H1 (cell line): ENCODE measurements around the gene NARS2. TPM values are rescaled to one million over a fixed set of nuclear protein-coding genes. Genes with fewer than 3 reads are reported as not detected.

Experiments used
- CTCF ChIA-PET: fragments of 300-600 bp; sonication (Branson Sonifier 250); formaldehyde crosslinking; loops from one replicate; lab custom pipeline; 2021; ENCODE audit not compliant: partially characterized antibody; lab: Charles Lee
- POLR2A ChIA-PET: fragments of 300-600 bp; sonication (Branson Sonifier 250); formaldehyde crosslinking; loops from one replicate; lab custom pipeline; 2021; ENCODE audit warnings: inconsistent platforms; ENCODE audit not compliant: partially characterized antibody; lab: Charles Lee
- DNase-seq, 2 experiments: peaks; one replicate each; pipeline versions ENCODE4 v3.0.0 to v3.0.0-alpha.2; 2010 to 2022; ENCODE audit warnings: low spot score in 2 of 2, low read depth in 1 of 2, mixed read lengths in 1 of 2
- FAIRE-seq: peaks from 2 replicates; lab custom pipeline; 2011; peaks lifted over from hg19 to GRCh38; lab: Jason Lieb, UNC
- H2AFZ ChIP-seq: 2 replicates; pipeline ENCODE4 v1.8.1; 2012; ENCODE audit warnings: low read length, inconsistent platforms
- H2AK5ac ChIP-seq: 2 replicates; pipeline ENCODE4 v1.6.1; 2013; ENCODE audit warnings: low read depth, low read length
- H2BK120ac ChIP-seq: replicated peaks from 2 replicates; pipeline ENCODE3; 2013; ENCODE audit warnings: low read depth, low read length, inconsistent platforms
- H2BK12ac ChIP-seq: 2 replicates; pipeline ENCODE4 v1.6.1; 2013; ENCODE audit warnings: low read depth, low read length
- H2BK15ac ChIP-seq: 2 replicates; pipeline ENCODE4 v1.6.1; 2013; ENCODE audit warnings: low read length
- H2BK20ac ChIP-seq: 2 replicates; pipeline ENCODE4 v1.6.1; 2013; ENCODE audit warnings: low read length
- H2BK5ac ChIP-seq: 2 replicates; pipeline ENCODE4 v1.6.1; 2013; ENCODE audit warnings: low read depth, low read length
- H3K14ac ChIP-seq: 2 replicates; pipeline ENCODE4 v1.6.1; 2013; ENCODE audit warnings: inconsistent platforms; ENCODE audit not compliant: insufficient read length
- H3K18ac ChIP-seq: 2 replicates; pipeline ENCODE4 v1.6.1; 2013; ENCODE audit warnings: low read length; ENCODE audit errors: extremely low read depth
- H3K23ac ChIP-seq: 2 replicates; pipeline ENCODE4 v1.6.1; 2013; ENCODE audit warnings: inconsistent platforms; ENCODE audit not compliant: insufficient read length
- H3K23me2 ChIP-seq: 2 replicates; pipeline ENCODE4 v1.6.1; 2013; ENCODE audit warnings: low read depth, low read length
- H3K27ac ChIP-seq: 2 replicates; pipeline ENCODE4 v1.6.1; 2011; ENCODE audit warnings: low read depth, low read length, inconsistent platforms
- H3K27me3 ChIP-seq, 4 experiments: replicated peaks in 1 of 4; 1 replicate in 1 of 4; 2 replicates in 3 of 4; pipeline versions ENCODE4 v1.6.1 to v1.8.1; 2011 to 2013; ENCODE audit warnings: low read length in 3 of 4, mild to moderate bottlenecking in 3 of 4, inconsistent platforms in 2 of 4, mixed read lengths in 2 of 4, moderate library complexity in 1 of 4; ENCODE audit not compliant: control insufficient read depth in 3 of 4, insufficient read depth in 3 of 4; ENCODE audit errors: extremely low read depth in 1 of 4
- H3K36me3 ChIP-seq, 4 experiments: 2 replicates each; pipeline versions ENCODE4 v1.6.1 to v1.8.1; 2011 to 2013; ENCODE audit warnings: mild to moderate bottlenecking in 4 of 4, low read length in 3 of 4, moderate library complexity in 2 of 4, control low read depth in 1 of 4, inconsistent platforms in 1 of 4; ENCODE audit not compliant: insufficient read depth in 4 of 4, control insufficient read depth in 2 of 4
- H3K4ac ChIP-seq: replicated peaks from 2 replicates; pipeline ENCODE3; 2013; ENCODE audit warnings: low read length, low read depth, mixed read lengths, inconsistent platforms; ENCODE audit not compliant: insufficient read length
- H3K4me1 ChIP-seq, 4 experiments: replicated peaks in 1 of 4; 1 replicate in 1 of 4; 2 replicates in 3 of 4; pipeline versions ENCODE4 v1.6.1 to v1.8.1; 2011 to 2013; ENCODE audit warnings: low read length in 3 of 4, inconsistent platforms in 2 of 4, mixed read lengths in 1 of 4; ENCODE audit not compliant: insufficient read depth in 4 of 4, control insufficient read depth in 3 of 4
- H3K4me2 ChIP-seq, 2 experiments: 2 replicates each; pipeline versions ENCODE4 v1.6.1 to v1.8.1; 2011 to 2013; ENCODE audit warnings: low read depth in 2 of 2, low read length in 2 of 2, control low read depth in 1 of 2, inconsistent platforms in 1 of 2, mild to moderate bottlenecking in 1 of 2; ENCODE audit not compliant: insufficient read depth in 1 of 2
- H3K4me3 ChIP-seq, 4 experiments: fragments of 200-600, 300-600 bp in 1 of 4; sonication (generic), shearing (Covaris generic), sonication (Bioruptor Twin) in 1 of 4; 2 replicates each; pipeline versions ENCODE4 v1.5.1 to v1.8.1; 2011 to 2016; ENCODE audit warnings: low read length in 4 of 4, low read depth in 3 of 4, control low read depth in 2 of 4, inconsistent platforms in 2 of 4, mild to moderate bottlenecking in 2 of 4, mixed read lengths in 1 of 4, moderate library complexity in 1 of 4; ENCODE audit not compliant: insufficient read depth in 2 of 4; ENCODE audit errors: extremely low read depth in 1 of 4
- H3K56ac ChIP-seq: replicated peaks from 2 replicates; pipeline ENCODE3; 2013; ENCODE audit warnings: low read depth, mild to moderate bottlenecking, mixed read lengths, low read length, inconsistent platforms; ENCODE audit not compliant: insufficient read length
- H3K79me1 ChIP-seq: 2 replicates; pipeline ENCODE4 v1.6.1; 2013; ENCODE audit warnings: low read depth, low read length, control low read depth
- H3K79me2 ChIP-seq, 2 experiments: 2 replicates each; pipeline versions ENCODE4 v1.6.1 to v1.8.1; 2012 to 2013; ENCODE audit warnings: low read length in 2 of 2, mild to moderate bottlenecking in 2 of 2, inconsistent platforms in 1 of 2; ENCODE audit not compliant: insufficient read depth in 2 of 2, control insufficient read depth in 1 of 2
- H3K9ac ChIP-seq, 4 experiments: replicated peaks in 1 of 4; 1 replicate in 1 of 4; 2 replicates in 3 of 4; pipeline versions ENCODE4 v1.6.1 to v1.8.1; 2011 to 2013; ENCODE audit warnings: low read depth in 3 of 4, low read length in 3 of 4, control low read depth in 2 of 4, mild to moderate bottlenecking in 2 of 4, moderate library complexity in 2 of 4, inconsistent platforms in 1 of 4; ENCODE audit errors: extremely low read depth in 1 of 4
- H3K9me3 ChIP-seq, 2 experiments: 2 replicates each; pipeline versions ENCODE4 v1.6.1 to v1.8.1; 2012 to 2013; ENCODE audit warnings: mild to moderate bottlenecking in 2 of 2, moderate library complexity in 2 of 2, control low read depth in 1 of 2, inconsistent platforms in 1 of 2, low read depth in 1 of 2, low read length in 1 of 2, mixed read lengths in 1 of 2; ENCODE audit not compliant: insufficient read depth in 2 of 2
- H4K20me1 ChIP-seq, 2 experiments: replicated peaks in 1 of 2; 2 replicates each; pipeline versions ENCODE3 to v1.8.1; 2011 to 2013; ENCODE audit warnings: inconsistent platforms in 2 of 2, low read length in 2 of 2, mild to moderate bottlenecking in 1 of 2; ENCODE audit not compliant: insufficient read depth in 2 of 2, control insufficient read depth in 1 of 2
- H4K5ac ChIP-seq: 2 replicates; pipeline ENCODE4 v1.6.1; 2013; ENCODE audit warnings: low read length, low read depth, mixed read lengths, inconsistent platforms; ENCODE audit not compliant: insufficient read length
- H4K8ac ChIP-seq: 2 replicates; pipeline ENCODE4 v1.8.0; 2013; ENCODE audit warnings: mild to moderate bottlenecking, moderate library complexity, low read length, inconsistent platforms; ENCODE audit not compliant: insufficient read depth; ENCODE audit errors: extremely low read depth
- H4K91ac ChIP-seq: replicated peaks from 2 replicates; pipeline ENCODE3; 2013; ENCODE audit warnings: low read length, mixed read lengths, inconsistent platforms; ENCODE audit not compliant: insufficient read length
- CREB1 ChIP-seq: IDR thresholded peaks from 2 replicates; pipeline ENCODE4 v1.6.1; 2012; ENCODE audit warnings: inconsistent platforms
- JUND ChIP-seq: IDR thresholded peaks from 2 replicates; pipeline ENCODE4 v1.6.1; 2011; ENCODE audit warnings: mild to moderate bottlenecking, improper control_type of control experiment, low read length
- KDM4A ChIP-seq: IDR thresholded peaks from one replicate; pipeline ENCODE4 v1.7.1; 2012; ENCODE audit warnings: low read depth, mild to moderate bottlenecking, moderate library complexity, low read length, inconsistent platforms; ENCODE audit not compliant: severe bottlenecking
- MAFK ChIP-seq: IDR thresholded peaks from 2 replicates; pipeline ENCODE4 v1.6.1; 2012; ENCODE audit warnings: low read depth, mild to moderate bottlenecking, improper control_type of control experiment, low read length
- PHF8 ChIP-seq: fragments of 200-600 bp; sonication (generic); conservative IDR thresholded peaks from 2 replicates; pipeline ENCODE4 v1.7.1; 2012; ENCODE audit warnings: low read depth, mild to moderate bottlenecking, inconsistent platforms, low read length, moderate library complexity
- SIX5 ChIP-seq: IDR thresholded peaks from 2 replicates; pipeline ENCODE4 v1.6.1; 2011; ENCODE audit warnings: mild to moderate bottlenecking, low read depth, low read length
- SP2 ChIP-seq: IDR thresholded peaks from 2 replicates; pipeline ENCODE4 v1.6.1; 2012; ENCODE audit warnings: mild to moderate bottlenecking, low read length, inconsistent platforms
- SP4 ChIP-seq: IDR thresholded peaks from 2 replicates; pipeline ENCODE4 v1.6.1; 2012; ENCODE audit warnings: low read length, inconsistent platforms
- TCF12 ChIP-seq: IDR thresholded peaks from 2 replicates; pipeline ENCODE4 v1.6.1; 2011; ENCODE audit warnings: low read depth, mild to moderate bottlenecking, low read length
- YY1 ChIP-seq: IDR thresholded peaks from 2 replicates; pipeline ENCODE4 v1.6.1; 2011; ENCODE audit warnings: low read depth, mild to moderate bottlenecking, low read length
- WGBS, 2 experiments: shearing (Covaris generic) in 1 of 2; methylation state at CpG; one replicate each; pipeline versions ENCODE4 v1.1.6 to v1.1.7; 2013 to 2015; ENCODE audit warnings: low lambda C conversion rate in 2 of 2, mixed read lengths in 2 of 2, inconsistent platforms in 1 of 2, low coverage in 1 of 2, missing lambda C conversion rate in 1 of 2; ENCODE audit not compliant: insufficient replicate concordance in 2 of 2, insufficient coverage in 1 of 2, insufficient read length in 1 of 2; ENCODE audit errors: extremely low coverage in 1 of 2, missing lambda C conversion rate in 1 of 2; 5-methylcytosine and 5-hydroxymethylcytosine counted together
- polyA plus RNA-seq, 7 experiments: library from polyadenylated mRNA; depleted of rRNA in 3 of 7; stranded (reverse) in 5 of 7; unstranded in 2 of 7; fragments of >200 nt in 5 of 7; fragments of 200-250 nt in 2 of 7; gene quantifications; 1 replicate in 5 of 7; 2 replicates in 1 of 7; 4 replicates in 1 of 7; pipeline versions ENCODE4 v1.2.1 to v1.2.3, GENCODE V29; 2011 to 2013; ENCODE audit warnings: missing spikeins in 2 of 7, mixed read lengths in 2 of 7
- total RNA-seq: library from RNA; stranded (reverse); fragmentation: NEBNext Ultra II Directional; extraction: Animal tissue kit (Norgen Biotek cat#: 25700); gene quantifications from 2 replicates; pipeline ENCODE4 v1.2.1, GENCODE V29; 2021
- TF ChIP-seq, protein P1 (sequence below): IDR thresholded peaks from 2 replicates; pipeline ENCODE4 v1.6.1; 2011; ENCODE audit warnings: low read depth, mild to moderate bottlenecking, low read length; ENCODE audit not compliant: insufficient read depth
- TF ChIP-seq, protein P2 (sequence below): IDR thresholded peaks from 2 replicates; pipeline ENCODE4 v1.6.1; 2012; ENCODE audit warnings: low read length, inconsistent platforms

Gene NARS2
- total and polyA plus RNA-seq, 2 of the 8 experiments (the other 6 are each of a cell fraction or from before 2014, with no cell fraction given) = 26.2 to 51.6 TPM

DNA sequence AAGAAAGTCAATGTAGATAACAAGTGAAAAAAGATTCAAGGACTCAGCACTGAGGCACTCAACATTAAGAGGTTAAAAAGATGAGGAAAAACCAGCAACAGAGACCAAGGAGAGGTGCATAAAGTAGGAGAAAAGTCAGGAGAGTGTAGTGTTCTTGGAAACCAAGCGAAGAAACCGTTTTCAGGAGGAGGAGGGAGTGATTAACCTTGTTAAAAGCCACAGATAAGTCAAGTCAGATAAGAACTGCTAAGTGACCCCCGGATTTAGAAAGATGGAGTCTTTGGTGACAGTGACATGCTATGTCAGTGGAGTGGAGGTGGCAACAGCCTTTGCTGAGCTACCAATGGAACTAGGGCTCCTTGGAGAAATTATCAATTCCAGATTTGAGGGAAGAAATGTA, 13.9 kb upstream of the NARS2 start:
- 85% methylated on average over 3 of the region's 3 CpGs; no CpG with 5 or more reads in 1 of the 2 experiments for WGBS, 2 experiments
- peak overlapping the region; percentile 7; the same call in 1 of the 2 replicates for H2AFZ ChIP-seq

More for the DNA sequence above, 13.9 kb upstream of the NARS2 start:
- H3K79me2 ChIP-seq = no peaks in the 10 kb centered on the region
- no peak overlapping the region for H3K4ac ChIP-seq
- H2BK120ac ChIP-seq = no peak overlapping the region
- no peak for DNase-seq
- H4K5ac ChIP-seq = no peak overlapping the region
- H3K14ac ChIP-seq = no peak overlapping the region
- FAIRE-seq = no peak
- no peak overlapping the region for H3K56ac ChIP-seq
- no peak overlapping the region for H3K4me3 ChIP-seq
- H3K23me2 ChIP-seq = no peaks in the 10 kb centered on the region
- H3K9ac ChIP-seq = no peak overlapping the region
- no peak overlapping the region for H2BK20ac ChIP-seq
- no peaks in the 10 kb centered on the region for H3K27me3 ChIP-seq
- H3K4me2 ChIP-seq = no peak overlapping the region
- no peak overlapping the region for H3K27ac ChIP-seq
- H3K9me3 ChIP-seq = peaks cover 3 to 6% of the 10 kb centered on the region in 2 experiments; a peak in 1 of 4 replicates
- no peak overlapping the region for H2BK5ac ChIP-seq
- no peaks in the 10 kb centered on the region for H3K79me1 ChIP-seq
- H2BK12ac ChIP-seq = no peak overlapping the region
- H4K20me1 ChIP-seq = no peaks in the 10 kb centered on the region
- no peaks in the 10 kb centered on the region for H3K4me1 ChIP-seq
- H3K18ac ChIP-seq = no peak overlapping the region
- no peak overlapping the region for H2BK15ac ChIP-seq
- no peak overlapping the region for H4K8ac ChIP-seq
- H3K36me3 ChIP-seq = no peaks in the 10 kb centered on the region
- H4K91ac ChIP-seq = no peak overlapping the region
- no peak overlapping the region for H2AK5ac ChIP-seq
- no peak overlapping the region for H3K23ac ChIP-seq
- no peak for TF ChIP-seq SP4
- TF ChIP-seq, protein P1, sequence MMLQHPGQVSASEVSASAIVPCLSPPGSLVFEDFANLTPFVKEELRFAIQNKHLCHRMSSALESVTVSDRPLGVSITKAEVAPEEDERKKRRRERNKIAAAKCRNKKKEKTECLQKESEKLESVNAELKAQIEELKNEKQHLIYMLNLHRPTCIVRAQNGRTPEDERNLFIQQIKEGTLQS = no peak
- no peak for TF ChIP-seq SP2
- TF ChIP-seq, protein P2, sequence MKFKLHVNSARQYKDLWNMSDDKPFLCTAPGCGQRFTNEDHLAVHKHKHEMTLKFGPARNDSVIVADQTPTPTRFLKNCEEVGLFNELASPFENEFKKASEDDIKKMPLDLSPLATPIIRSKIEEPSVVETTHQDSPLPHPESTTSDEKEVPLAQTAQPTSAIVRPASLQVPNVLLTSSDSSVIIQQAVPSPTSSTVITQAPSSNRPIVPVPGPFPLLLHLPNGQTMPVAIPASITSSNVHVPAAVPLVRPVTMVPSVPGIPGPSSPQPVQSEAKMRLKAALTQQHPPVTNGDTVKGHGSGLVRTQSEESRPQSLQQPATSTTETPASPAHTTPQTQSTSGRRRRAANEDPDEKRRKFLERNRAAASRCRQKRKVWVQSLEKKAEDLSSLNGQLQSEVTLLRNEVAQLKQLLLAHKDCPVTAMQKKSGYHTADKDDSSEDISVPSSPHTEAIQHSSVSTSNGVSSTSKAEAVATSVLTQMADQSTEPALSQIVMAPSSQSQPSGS = no peak
- no peak for TF ChIP-seq MAFK
- no peak for TF ChIP-seq CREB1
- TF ChIP-seq PHF8 = no peak
- TF ChIP-seq JUND = no peak
- TF ChIP-seq SIX5 = no peak
- TF ChIP-seq YY1 = no peak
- no peak for TF ChIP-seq TCF12
- no peak for TF ChIP-seq KDM4A
- ChIA-PET CTCF (interaction anchor here (0.6 kb wide), 1 partner anchor 49 kb away, joined by 3 read pairs; no protein-coding TSS in a partner anchor), POLR2A (no interaction called here)
